GM12875 (cell line): ENCODE measurements around the gene SCNN1A.
A peak's percentile ranks its signal among the peaks of the same experiment; 100 is the strongest.

ENCODE experiments used
- H3K4me3 ChIP-seq: one replicate; pipeline ENCODE4 v1.5.1; 2011; ENCODE audit warnings: low read depth, low read length, control low read depth
- TF ChIP-seq, protein P1 (sequence below): IDR thresholded peaks from 2 replicates; pipeline ENCODE4 v1.5.1; 2011; ENCODE audit warnings: low read depth, mild to moderate bottlenecking, control low read depth, inconsistent platforms, low read length, moderate library complexity, borderline replicate concordance; ENCODE audit not compliant: insufficient read depth

Gene SCNN1A

DNA sequence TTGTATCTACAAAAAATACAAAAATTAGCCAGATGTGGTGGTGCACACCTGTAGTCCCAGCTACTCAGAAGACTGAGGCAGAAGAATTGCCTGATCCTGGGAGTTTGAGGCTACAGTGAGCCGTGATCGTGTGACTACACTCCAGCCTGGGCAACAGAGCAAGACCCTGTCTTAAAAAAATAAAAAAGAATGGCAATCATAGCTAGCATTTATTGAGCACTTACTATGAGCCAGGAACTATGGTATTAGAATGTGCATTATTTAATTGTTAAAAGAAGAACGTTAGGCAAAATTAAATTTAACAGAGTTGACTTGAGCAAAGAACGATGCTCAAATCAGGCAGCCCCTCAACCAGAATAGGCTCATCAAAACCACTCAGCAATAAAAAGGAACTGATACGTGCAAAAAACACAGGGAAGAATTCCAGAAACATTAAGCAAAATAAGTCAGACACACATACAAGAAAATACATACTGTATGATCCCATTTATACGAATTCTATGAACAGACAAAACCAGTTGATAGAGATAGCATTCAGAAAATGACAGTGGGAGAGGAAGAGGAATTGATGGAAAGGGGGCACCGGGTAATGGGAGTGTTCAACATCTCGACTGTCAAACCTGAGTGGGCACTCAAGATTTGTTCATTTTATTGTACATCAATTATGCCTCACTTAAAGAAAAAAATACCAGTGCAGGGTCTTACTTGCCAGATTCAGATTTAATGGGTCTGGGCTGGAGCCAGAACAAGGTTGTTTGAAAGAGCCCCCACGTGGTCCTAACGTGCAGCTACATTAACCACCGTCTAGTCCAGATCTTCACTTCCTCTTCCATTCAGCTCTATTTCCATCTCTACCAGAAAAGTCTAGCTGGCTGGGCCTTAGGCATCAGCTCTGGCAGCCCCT, 8.0 kb downstream of the SCNN1A start:
- TF ChIP-seq, protein P1, sequence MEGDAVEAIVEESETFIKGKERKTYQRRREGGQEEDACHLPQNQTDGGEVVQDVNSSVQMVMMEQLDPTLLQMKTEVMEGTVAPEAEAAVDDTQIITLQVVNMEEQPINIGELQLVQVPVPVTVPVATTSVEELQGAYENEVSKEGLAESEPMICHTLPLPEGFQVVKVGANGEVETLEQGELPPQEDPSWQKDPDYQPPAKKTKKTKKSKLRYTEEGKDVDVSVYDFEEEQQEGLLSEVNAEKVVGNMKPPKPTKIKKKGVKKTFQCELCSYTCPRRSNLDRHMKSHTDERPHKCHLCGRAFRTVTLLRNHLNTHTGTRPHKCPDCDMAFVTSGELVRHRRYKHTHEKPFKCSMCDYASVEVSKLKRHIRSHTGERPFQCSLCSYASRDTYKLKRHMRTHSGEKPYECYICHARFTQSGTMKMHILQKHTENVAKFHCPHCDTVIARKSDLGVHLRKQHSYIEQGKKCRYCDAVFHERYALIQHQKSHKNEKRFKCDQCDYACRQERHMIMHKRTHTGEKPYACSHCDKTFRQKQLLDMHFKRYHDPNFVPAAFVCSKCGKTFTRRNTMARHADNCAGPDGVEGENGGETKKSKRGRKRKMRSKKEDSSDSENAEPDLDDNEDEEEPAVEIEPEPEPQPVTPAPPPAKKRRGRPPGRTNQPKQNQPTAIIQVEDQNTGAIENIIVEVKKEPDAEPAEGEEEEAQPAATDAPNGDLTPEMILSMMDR: peak; percentile 29; the same call in 1 of the 2 replicates
- H3K4me3 ChIP-seq: no peak overlapping the region

DNA sequence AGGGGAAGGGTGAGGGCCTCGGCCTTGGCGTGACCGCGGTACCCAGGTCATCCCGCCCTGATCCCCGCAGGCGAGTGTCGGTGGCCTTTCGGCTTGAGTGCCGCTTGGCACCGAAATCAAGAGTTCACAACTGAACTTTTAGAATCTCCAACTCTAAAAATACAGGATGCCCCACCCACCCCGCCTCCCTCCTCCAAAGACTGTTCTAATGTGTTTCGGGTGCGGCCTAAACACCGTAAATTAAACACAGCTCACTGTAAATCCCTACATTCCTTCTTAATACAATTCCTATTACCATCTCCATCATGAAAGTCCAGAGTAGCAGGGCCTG, 11.4 kb downstream of the SCNN1A start:
- H3K4me3 ChIP-seq: no peak overlapping the region

DNA sequence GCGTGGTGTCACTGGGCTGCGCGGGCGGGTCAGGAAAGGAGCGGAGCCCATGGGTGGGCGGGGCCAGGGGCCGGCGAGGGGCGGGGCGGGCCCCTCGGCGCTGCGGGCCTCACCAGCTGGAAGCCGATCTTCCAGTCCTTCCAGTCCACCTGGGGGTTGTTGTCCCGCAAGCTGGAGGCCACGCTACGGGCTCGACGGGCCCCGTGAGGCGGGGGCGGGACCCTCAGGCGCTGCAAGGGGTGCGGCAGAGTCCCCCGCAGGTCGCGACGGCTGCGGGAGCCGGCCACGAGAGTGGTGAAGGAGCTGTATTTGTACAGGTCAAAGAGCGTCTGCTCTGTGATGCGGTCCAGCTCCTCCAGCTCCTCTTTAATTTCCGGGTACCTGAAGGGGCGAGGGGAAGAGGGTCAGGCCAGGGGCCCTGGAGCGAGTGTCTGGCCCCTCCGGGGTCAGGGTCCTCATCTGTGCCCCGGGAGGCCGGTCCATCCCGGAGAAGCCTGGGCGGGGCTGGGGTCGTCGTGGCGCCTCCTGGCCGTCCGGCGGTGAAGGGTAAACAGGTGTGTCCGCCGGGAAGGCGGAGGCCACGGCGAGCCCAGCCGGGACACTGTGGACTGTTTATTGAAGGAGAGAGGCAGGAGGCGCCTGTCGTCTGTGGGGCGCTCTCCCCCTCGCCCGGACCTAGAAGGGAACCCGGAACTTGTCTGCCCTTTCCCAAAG, 11.9 kb downstream of the SCNN1A start:
- TF ChIP-seq, protein P1: no peak

More for the DNA sequence above, 11.4 kb downstream of the SCNN1A start:
- TF ChIP-seq, protein P1: no peak

DNA sequence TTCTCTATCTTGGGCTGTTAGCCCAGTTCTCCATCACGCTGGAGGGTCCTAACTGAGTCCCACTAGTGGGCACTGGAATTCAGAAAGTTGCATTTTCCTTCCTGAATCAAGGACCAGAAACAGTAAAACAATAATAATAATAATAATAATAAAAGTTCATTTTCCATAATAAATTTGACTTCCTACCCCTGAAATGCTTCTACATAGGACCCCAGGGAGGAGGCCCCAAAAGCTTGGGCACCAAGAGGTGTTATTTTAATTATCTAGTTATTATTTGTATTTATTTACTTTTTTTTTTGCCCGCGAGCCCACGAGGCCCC, 12.4 kb downstream of the SCNN1A start:
- H3K4me3 ChIP-seq: no peak overlapping the region
- TF ChIP-seq, protein P1: no peak

More for the DNA sequence above, 11.9 kb downstream of the SCNN1A start:
- peak overlapping the region; percentile 3 for H3K4me3 ChIP-seq

DNA sequence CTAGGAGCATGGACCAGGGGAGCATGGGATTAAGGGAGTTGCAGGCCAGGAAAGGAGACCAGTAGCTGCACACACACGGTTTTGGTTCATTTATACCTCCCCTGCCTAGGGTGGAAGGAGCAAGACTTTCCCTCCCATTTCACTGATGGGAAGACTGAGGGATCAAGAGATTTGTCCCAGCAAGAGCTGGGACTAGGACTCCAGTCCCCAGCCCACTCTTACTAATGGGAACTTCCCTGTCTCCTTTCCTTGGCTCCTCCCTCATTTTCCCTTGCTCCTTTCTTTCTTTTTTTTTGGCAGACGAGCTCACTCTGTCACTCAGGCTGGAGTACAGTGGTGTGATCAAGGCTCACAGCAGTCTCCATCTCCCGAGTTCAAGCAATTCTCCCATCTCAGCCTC, 13.0 kb downstream of the SCNN1A start:
- H3K4me3 ChIP-seq: no peak overlapping the region
- TF ChIP-seq, protein P1: no peak

DNA sequence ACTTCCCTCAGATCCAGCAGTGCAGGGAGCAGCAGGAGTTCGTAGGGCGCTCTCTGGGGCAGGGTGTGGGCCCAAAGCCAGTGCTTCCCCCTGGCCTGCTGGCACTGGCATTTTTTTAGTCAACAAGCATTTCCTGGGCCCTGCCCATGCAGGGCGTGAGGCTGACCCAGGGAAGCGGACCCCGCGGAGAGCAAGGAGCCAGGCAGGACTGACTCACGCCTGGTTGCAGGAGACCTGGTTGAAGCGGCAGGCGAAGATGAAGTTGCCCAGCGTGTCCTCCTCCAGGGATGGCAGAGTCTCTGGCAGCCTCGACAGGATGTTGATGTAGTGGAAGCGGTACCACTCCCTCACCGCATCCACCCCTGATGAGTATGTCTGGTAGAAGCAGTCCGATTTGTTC, 13.5 kb downstream of the SCNN1A start:
- no peak overlapping the region for H3K4me3 ChIP-seq
- TF ChIP-seq, protein P1: no peak
